Immature natural killer cell (primary cell): ENCODE measurements around the gene TRDN. TPM values are rescaled to one million over a fixed set of nuclear protein-coding genes. Genes with fewer than 3 reads are reported as not detected.
"Not testable (repeated sequence)": the region's sequence is repeated elsewhere in the genome, so short reads cannot be mapped to it uniquely, and the experiment has no call there.

Experiments used
- DNase-seq, 3 donors: peaks; one replicate each; pipeline ENCODE4 v3.0.0; 2022; ENCODE audit warnings: mixed read lengths in 1 of 3
- H3K27ac Mint-ChIP-seq, 6 donors: one replicate each; pipeline ENCODE4 v1.8.0; 2020; ENCODE audit warnings: mixed read lengths in 6 of 6, mild to moderate bottlenecking in 5 of 6, inconsistent platforms in 4 of 6, moderate library complexity in 3 of 6
- H3K27me3 Mint-ChIP-seq, 3 donors: one replicate each; pipeline ENCODE4 v1.8.0; 2020 to 2021; ENCODE audit warnings: low read depth in 3 of 3, mild to moderate bottlenecking in 3 of 3, mixed read lengths in 3 of 3, moderate library complexity in 3 of 3, inconsistent platforms in 1 of 3
- H3K36me3 Mint-ChIP-seq, 3 donors: one replicate each; pipeline ENCODE4 v1.8.0; 2020; ENCODE audit warnings: mixed read lengths in 3 of 3, inconsistent platforms in 2 of 3, mild to moderate bottlenecking in 2 of 3
- H3K4me1 Mint-ChIP-seq, 2 donors: one replicate each; pipeline ENCODE4 v1.8.0; 2020; ENCODE audit warnings: inconsistent platforms in 2 of 2, mild to moderate bottlenecking in 2 of 2, mixed read lengths in 2 of 2, moderate library complexity in 1 of 2
- H3K4me3 Mint-ChIP-seq, 5 donors: one replicate each; pipeline ENCODE4 v1.8.0; 2020; ENCODE audit warnings: mild to moderate bottlenecking in 5 of 5, mixed read lengths in 5 of 5, inconsistent platforms in 3 of 5, moderate library complexity in 3 of 5
- H3K9me3 Mint-ChIP-seq, 6 donors: one replicate each; pipeline ENCODE4 v1.8.0; 2020; ENCODE audit warnings: mild to moderate bottlenecking in 6 of 6, mixed read lengths in 6 of 6, inconsistent platforms in 4 of 6, moderate library complexity in 3 of 6
- polyA plus RNA-seq, 3 donors: library from polyadenylated mRNA; unstranded; fragments of 300-500 nt; fragmentation: Illumina TruSeq; gene quantifications; one replicate each; pipeline ENCODE4 v1.2.3, GENCODE V29; 2021

The TRDN gene
- polyA plus RNA-seq, 3 donors from 2014 or later: not detected

- Mint-ChIP-seq H3K9me3 (peaks cover 0 to 33% (median 2%) of the 10 kb centered on the region in 6 donors), H3K4me3 (no peak overlapping the region), H3K27me3 (peaks cover 0 to 2% (median 0%) of the 10 kb centered on the region in 3 donors), H3K27ac (no peak overlapping the region), H3K4me1 (no peaks in the 10 kb centered on the region), H3K36me3 (no peaks in the 10 kb centered on the region)
- no peak for DNase-seq
These were observed 139.7 kb downstream of the TRDN start for GRCh38 chr6:123497025-123497424.

DNA sequence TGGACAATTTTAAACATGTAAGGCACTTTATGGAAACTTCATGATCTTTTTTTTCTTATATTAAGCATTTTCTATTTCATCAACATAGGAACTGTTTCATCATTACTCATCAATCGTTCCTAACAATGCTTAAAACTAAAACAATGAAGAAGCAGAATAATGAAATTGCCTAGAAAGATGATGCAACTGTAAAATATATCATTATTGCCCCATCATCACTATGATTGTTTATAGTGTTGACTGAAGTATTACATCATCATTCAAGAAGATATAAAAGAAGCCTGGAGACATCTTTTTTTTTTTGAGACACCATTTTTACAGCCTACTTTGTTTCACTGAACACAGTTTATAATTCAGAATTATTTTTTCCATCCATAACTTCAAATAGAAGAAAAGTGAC, 147.2 kb downstream of the TRDN start:
- no peaks in the 10 kb centered on the region for H3K36me3 Mint-ChIP-seq
- no peak overlapping the region for H3K27ac Mint-ChIP-seq
- H3K27me3 Mint-ChIP-seq: peaks cover 0 to 2% (median 0%) of the 10 kb centered on the region in 3 donors
- DNase-seq: no peak
- no peak overlapping the region for H3K4me3 Mint-ChIP-seq
- peaks cover 0 to 29% (median 5%) of the 10 kb centered on the region in 6 donors for H3K9me3 Mint-ChIP-seq
- H3K4me1 Mint-ChIP-seq: no peaks in the 10 kb centered on the region

DNA sequence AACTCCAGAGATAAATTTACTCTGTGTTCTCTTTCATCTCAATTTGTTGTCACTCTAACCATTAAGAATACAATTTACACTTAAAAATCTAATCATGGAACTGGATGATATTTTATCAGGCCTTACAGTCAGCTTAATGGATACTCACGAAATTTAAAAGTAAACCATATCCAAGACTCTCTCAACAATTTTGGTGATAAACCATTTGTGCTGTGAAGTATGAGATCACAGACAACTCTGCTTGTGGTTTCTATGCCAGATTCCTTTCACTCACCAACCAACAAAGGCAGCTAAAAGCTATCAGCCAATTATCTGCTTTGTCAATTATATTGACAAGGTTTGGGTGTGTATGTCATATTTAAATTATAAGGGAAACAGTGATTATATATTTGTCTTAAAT, 155.8 kb downstream of the TRDN start:
- no peaks in the 10 kb centered on the region for H3K27me3 Mint-ChIP-seq
- H3K27ac Mint-ChIP-seq: no peak overlapping the region
- H3K4me3 Mint-ChIP-seq: no peak overlapping the region
- H3K36me3 Mint-ChIP-seq: no peaks in the 10 kb centered on the region
- no peaks in the 10 kb centered on the region for H3K4me1 Mint-ChIP-seq
- no peak for DNase-seq
- peaks cover 0 to 5% (median 2%) of the 10 kb centered on the region in 6 donors for H3K9me3 Mint-ChIP-seq

DNA sequence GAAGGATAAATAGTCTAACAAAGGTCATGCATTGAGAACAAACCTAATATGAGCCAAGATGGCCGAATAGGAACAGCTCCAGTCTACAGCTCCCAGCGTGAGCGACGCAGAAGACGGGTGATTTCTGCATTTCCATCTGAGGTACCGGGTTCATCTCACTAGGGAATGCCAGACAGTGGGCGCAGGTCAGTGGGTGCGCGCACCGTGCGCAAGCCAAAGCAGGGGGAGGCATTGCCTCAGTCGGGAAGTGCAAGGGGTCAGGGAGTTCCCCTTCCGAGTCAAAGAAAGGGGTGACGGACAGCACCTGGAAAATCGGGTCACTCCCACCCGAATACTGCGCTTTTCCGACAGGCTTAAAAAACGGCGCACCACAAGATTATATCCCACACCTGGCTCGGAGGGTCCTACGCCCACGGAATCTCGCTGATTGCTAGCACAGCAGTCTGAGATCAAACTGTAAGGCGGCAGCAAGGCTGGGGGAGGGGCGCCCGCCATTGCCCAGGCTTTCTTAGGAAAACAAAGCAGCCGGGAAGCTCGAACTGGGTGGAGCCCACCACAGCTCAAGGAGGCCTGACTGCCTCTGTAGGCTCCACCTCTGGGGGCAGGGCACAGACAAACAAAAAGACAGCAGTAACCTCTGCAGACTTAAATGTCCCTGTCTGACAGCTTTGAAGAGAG, 164.6 kb downstream of the TRDN start:
- H3K27ac Mint-ChIP-seq, H3K4me1 Mint-ChIP-seq, DNase-seq, H3K4me3 Mint-ChIP-seq, H3K36me3 Mint-ChIP-seq, H3K27me3 Mint-ChIP-seq: not testable (repeated sequence)
- peaks cover 7 to 18% (median 11%) of the 10 kb centered on the region in 6 donors for H3K9me3 Mint-ChIP-seq

DNA sequence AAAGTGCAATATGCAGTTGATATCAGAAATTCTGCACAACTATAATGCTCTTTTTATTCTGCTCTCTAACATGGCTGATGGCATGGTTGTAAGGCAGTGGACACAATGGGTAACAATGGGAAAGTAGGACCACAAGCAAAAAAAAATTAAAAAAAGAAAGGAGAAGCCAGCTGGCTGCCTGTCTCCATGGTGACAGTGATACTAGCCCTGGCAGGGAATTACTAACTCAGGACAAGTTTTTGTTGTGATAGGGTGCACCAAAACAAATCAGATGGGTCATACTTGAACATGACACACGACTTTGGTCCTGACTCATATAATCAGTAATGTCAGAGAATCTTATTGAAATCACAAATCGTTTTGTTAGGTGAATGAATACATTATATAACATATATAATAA, 169.4 kb downstream of the TRDN start:
- no peak for DNase-seq
- Mint-ChIP-seq H3K27ac (no peak overlapping the region), H3K36me3 (peaks cover 0 to 3% (median 0%) of the 10 kb centered on the region in 3 donors), H3K9me3 (peaks cover 11 to 23% (median 15%) of the 10 kb centered on the region in 6 donors), H3K4me3 (no peak overlapping the region), H3K4me1 (no peaks in the 10 kb centered on the region), H3K27me3 (peaks cover 0 to 3% (median 0%) of the 10 kb centered on the region in 3 donors)

DNA sequence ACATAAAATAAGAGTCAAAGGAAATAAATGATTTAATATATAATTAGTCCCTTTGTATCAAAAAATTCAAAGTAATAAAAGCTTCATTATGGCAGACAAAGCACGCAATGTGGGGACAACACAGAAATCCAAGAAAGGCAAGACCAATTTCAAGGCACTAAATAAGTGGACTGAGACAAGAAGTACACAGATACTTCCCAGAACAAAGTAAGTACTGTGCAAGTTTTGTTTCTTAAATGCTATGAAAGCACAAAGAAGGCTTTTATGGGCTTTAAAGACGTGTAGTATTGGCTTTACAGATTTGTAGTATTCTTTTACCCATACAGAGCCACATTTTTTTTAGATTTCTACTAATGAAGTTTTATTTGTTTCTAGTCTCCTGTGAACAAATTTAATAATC, 174.6 kb downstream of the TRDN start:
- no peaks in the 10 kb centered on the region for H3K27me3 Mint-ChIP-seq
- H3K4me1 Mint-ChIP-seq: no peaks in the 10 kb centered on the region
- H3K27ac Mint-ChIP-seq: no peak overlapping the region
- H3K4me3 Mint-ChIP-seq: no peak overlapping the region
- H3K36me3 Mint-ChIP-seq: no peaks in the 10 kb centered on the region
- peaks cover 1 to 18% (median 6%) of the 10 kb centered on the region in 6 donors for H3K9me3 Mint-ChIP-seq
- DNase-seq: no peak

DNA sequence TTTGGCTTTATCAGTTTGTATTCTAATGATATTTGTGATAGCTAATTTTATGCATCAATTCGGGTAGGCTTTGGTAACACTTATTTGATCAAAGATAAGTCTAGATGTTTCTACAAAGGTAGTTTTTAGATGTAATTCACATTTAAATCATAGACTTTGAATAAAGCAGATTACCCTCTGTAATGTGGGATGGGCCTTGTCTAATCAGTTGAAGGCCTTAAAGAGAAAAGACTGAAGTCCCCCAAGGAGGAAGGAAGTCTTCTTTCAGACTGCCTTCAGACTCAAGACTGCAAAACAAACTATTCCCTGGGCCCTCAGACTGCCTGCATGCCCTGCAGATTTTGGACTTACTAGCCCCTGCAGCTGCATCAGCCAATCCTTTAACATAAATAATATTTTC, 178.5 kb downstream of the TRDN start:
- no peak for DNase-seq
- no peak overlapping the region for H3K27ac Mint-ChIP-seq
- H3K9me3 Mint-ChIP-seq: peaks cover 0 to 13% (median 1%) of the 10 kb centered on the region in 6 donors
- H3K36me3 Mint-ChIP-seq: no peaks in the 10 kb centered on the region
- no peak overlapping the region for H3K4me3 Mint-ChIP-seq
- no peaks in the 10 kb centered on the region for H3K27me3 Mint-ChIP-seq
- H3K4me1 Mint-ChIP-seq: no peaks in the 10 kb centered on the region

DNA sequence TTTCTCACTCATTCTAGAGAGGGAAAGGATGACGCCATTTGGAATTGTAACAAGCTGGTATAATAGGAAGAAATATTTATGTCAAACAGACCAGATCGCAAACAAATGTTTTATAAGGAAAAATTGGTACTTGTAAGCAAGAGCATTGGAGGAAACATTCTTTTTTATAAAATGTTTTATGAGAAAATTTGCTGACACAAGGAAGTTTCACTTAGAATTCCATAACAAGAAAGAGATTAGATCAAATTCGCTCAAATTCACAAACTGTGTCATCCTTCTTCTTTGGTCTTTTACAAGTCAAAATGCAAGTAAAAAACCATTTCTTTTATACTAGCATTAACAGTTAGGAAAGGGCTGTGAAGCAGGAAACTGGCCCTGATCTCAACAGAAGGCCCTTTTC, 179.9 kb downstream of the TRDN start:
- H3K4me1 Mint-ChIP-seq: no peaks in the 10 kb centered on the region
- no peak for DNase-seq
- H3K36me3 Mint-ChIP-seq: no peaks in the 10 kb centered on the region
- H3K4me3 Mint-ChIP-seq: no peak overlapping the region
- peaks cover 0 to 13% (median 6%) of the 10 kb centered on the region in 6 donors for H3K9me3 Mint-ChIP-seq
- H3K27ac Mint-ChIP-seq: no peak overlapping the region
- no peaks in the 10 kb centered on the region for H3K27me3 Mint-ChIP-seq

DNA sequence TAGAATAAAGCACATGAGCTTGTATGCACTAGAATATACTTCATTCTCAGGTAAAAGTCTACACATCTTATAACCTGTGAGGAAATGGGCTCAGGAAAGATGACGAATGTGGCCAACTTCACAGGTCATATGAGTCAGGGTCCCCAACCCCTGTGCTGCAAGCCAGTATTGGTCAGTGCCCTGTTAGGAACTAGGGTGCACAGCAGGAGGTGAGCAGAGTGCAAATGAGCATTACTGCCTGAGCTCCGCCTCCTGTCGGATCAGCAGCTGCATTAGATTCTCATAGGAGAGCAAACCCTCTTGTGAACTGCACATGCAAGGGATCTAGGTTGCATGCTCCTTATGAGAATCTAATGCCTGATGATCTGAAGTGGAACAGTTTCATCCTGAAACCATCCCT, 182.3 kb downstream of the TRDN start:
- no peak overlapping the region for H3K4me3 Mint-ChIP-seq
- no peaks in the 10 kb centered on the region for H3K36me3 Mint-ChIP-seq
- no peak overlapping the region for H3K27ac Mint-ChIP-seq
- DNase-seq: no peak
- H3K4me1 Mint-ChIP-seq: no peaks in the 10 kb centered on the region
- peaks cover 0 to 22% (median 7%) of the 10 kb centered on the region in 6 donors for H3K9me3 Mint-ChIP-seq
- H3K27me3 Mint-ChIP-seq: peaks cover 0 to 2% (median 0%) of the 10 kb centered on the region in 3 donors

- H3K36me3 Mint-ChIP-seq, H3K27me3 Mint-ChIP-seq, H3K4me1 Mint-ChIP-seq, H3K4me3 Mint-ChIP-seq, DNase-seq, H3K27ac Mint-ChIP-seq: not testable (repeated sequence)
- H3K9me3 Mint-ChIP-seq: peaks cover 0 to 33% (median 12%) of the 10 kb centered on the region in 6 donors
These were observed 183.7 kb downstream of the TRDN start for GRCh38 chr6:123453071-123453470.

DNA sequence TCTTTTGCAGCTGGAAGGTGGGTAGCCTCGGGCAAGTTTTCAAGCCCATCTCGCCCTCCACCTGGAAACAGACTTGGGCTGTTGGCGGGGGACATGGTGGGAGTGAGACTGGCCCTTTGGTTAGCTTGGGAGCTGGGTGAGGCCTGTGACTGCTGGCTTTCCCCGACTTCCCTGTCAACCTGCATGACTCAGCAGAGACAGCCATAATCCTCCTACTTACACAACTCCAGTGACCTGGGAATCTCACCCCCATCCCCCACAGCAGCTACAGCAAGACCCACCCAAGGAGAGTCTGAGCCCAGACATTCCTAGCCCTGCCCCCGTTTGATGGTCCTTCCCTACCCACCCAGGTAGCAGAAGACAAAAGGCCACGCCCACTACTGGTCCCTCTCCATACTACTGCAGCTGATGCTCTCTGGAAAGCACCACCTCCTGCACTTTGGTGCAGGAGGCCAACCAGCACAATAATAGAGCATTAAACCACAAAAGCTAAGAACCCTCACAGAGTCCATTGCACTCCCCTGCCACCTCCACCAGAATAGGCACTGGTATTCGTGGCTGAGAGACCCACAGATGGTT, 188.4 kb downstream of the TRDN start:
- H3K4me3 Mint-ChIP-seq: no peak overlapping the region
- no peak for DNase-seq
- H3K27ac Mint-ChIP-seq: no peak overlapping the region
- H3K9me3 Mint-ChIP-seq: peaks cover 3 to 27% (median 20%) of the 10 kb centered on the region in 6 donors
- H3K4me1 Mint-ChIP-seq: no peaks in the 10 kb centered on the region
- H3K27me3 Mint-ChIP-seq: peaks cover 0 to 2% (median 0%) of the 10 kb centered on the region in 3 donors
- no peaks in the 10 kb centered on the region for H3K36me3 Mint-ChIP-seq

DNA sequence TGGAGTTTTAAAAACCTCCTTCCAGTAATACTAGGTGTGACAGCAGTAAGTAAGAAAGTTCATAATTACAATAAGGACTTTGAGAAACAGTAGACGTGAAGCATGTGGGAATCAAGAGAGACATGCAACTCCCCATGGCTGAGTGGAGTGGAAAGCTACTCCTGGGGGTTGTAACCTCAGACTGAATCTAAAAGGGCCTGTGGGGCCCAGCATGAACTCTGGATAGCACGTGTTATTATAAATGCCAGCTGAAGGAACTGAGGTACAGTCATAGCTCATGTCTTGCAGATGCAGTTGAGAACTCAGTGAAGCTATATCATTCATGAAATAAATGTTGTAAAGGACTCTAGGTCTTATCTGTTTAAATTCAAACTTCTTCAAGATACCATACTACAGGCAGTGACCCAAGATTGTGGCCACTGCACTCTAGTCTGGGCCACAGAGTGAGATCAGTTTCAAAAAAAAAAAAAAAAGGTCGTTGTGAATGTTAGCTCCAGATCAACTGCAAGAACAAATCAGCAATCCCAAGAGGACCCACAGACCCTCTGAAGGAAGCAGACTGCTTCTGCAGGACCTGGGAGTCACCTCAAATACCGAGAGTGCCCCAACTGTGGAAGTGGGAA, 189.3 kb downstream of the TRDN start:
- H3K4me1 Mint-ChIP-seq: no peaks in the 10 kb centered on the region

GRCh38 chr6:123439371-123439770, 197.4 kb downstream of the TRDN start:
- peaks cover 0 to 21% (median 5%) of the 10 kb centered on the region in 6 donors for H3K9me3 Mint-ChIP-seq
- no peak overlapping the region for H3K27ac Mint-ChIP-seq
- H3K4me3 Mint-ChIP-seq: no peak overlapping the region
- H3K27me3 Mint-ChIP-seq: peaks cover 0 to 3% (median 0%) of the 10 kb centered on the region in 3 donors
- DNase-seq: no peak
- no peaks in the 10 kb centered on the region for H3K4me1 Mint-ChIP-seq
- no peaks in the 10 kb centered on the region for H3K36me3 Mint-ChIP-seq

More for the DNA sequence above, 189.3 kb downstream of the TRDN start:
- no peak overlapping the region for H3K27ac Mint-ChIP-seq
- H3K27me3 Mint-ChIP-seq: peaks cover 0 to 2% (median 0%) of the 10 kb centered on the region in 3 donors
- H3K36me3 Mint-ChIP-seq: no peaks in the 10 kb centered on the region
- no peak for DNase-seq
- H3K9me3 Mint-ChIP-seq: peaks cover 6 to 37% (median 20%) of the 10 kb centered on the region in 6 donors
- H3K4me3 Mint-ChIP-seq: no peak overlapping the region

- Mint-ChIP-seq H3K9me3 (peaks cover 0 to 5% (median 2%) of the 10 kb centered on the region in 6 donors), H3K4me1 (no peaks in the 10 kb centered on the region), H3K27me3 (peaks cover 0 to 5% (median 0%) of the 10 kb centered on the region in 3 donors), H3K27ac (no peak overlapping the region), H3K4me3 (no peak overlapping the region), H3K36me3 (no peaks in the 10 kb centered on the region)
- DNase-seq: no peak
These were observed 202.6 kb downstream of the TRDN start for GRCh38 chr6:123434186-123434585.
